Panc1 (cell line): ENCODE data around the gene SGMS1. TPM values are rescaled to one million over a fixed set of nuclear protein-coding genes. Genes with fewer than 3 reads are reported as not detected.
"Not testable (repeated sequence)": the region's sequence is repeated elsewhere in the genome, so short reads cannot be mapped to it uniquely, and the experiment has no call there.

Source experiments
- ATAC-seq: fragments of 200-7000 bp; cut with Tn5 transposase; 2 replicates; pipeline ENCODE4 v1.9.1; 2020; ENCODE audit warnings: mild to moderate bottlenecking, moderate library complexity
- BruUV-seq: library from RNA; stranded (reverse); fragments of 400-500 nt; replicated peaks from 2 replicates; lab custom pipeline; 2021; lab: Mats Ljungman, UMichigan
- CTCF ChIA-PET: fragments of 300-600 bp; sonication (Branson Sonifier 250); formaldehyde crosslinking; loops from one replicate; lab custom pipeline; 2022; ENCODE audit warnings: antibody characterized with exemption; lab: Charles Lee
- POLR2A ChIA-PET: fragments of 300-600 bp; sonication (Branson Sonifier 250); formaldehyde crosslinking; loops from one replicate; lab custom pipeline; 2022; ENCODE audit warnings: antibody characterized with exemption; lab: Charles Lee
- DNase-seq: peaks from one replicate; pipeline ENCODE4 v3.0.0-alpha.2; 2010; ENCODE audit warnings: low read depth, low spot score
- H3K27ac ChIP-seq: 2 replicates; pipeline ENCODE4 v1.5.1; 2011; ENCODE audit warnings: mild to moderate bottlenecking, low read length, inconsistent platforms
- H3K27me3 ChIP-seq: fragments of 200-500 bp; sonication (Bioruptor generic); 2 replicates; pipeline ENCODE4 v1.6.0; 2014; ENCODE audit warnings: low read length, inconsistent platforms; ENCODE audit not compliant: control insufficient read depth, insufficient read depth
- H3K36me3 ChIP-seq: fragments of 200-500 bp; sonication (Bioruptor generic); 2 replicates; pipeline ENCODE4 v1.5.1; 2014; ENCODE audit warnings: inconsistent platforms, mild to moderate bottlenecking, low read length, moderate library complexity; ENCODE audit not compliant: control insufficient read depth, insufficient read depth
- H3K4me1 ChIP-seq: 2 replicates; pipeline ENCODE4 v1.5.1; 2011; ENCODE audit warnings: inconsistent platforms, mild to moderate bottlenecking, low read length, moderate library complexity; ENCODE audit not compliant: control insufficient read depth, insufficient read depth
- H3K4me3 ChIP-seq, 2 experiments: 2 replicates each; pipeline ENCODE4 v1.5.1; 2011 to 2012; ENCODE audit warnings: low read depth in 2 of 2, low read length in 2 of 2, mild to moderate bottlenecking in 2 of 2, inconsistent platforms in 1 of 2, moderate library complexity in 1 of 2
- H3K9me3 ChIP-seq: fragments of 200-500 bp; sonication (Bioruptor generic); 2 replicates; pipeline ENCODE4 v1.5.1; 2014; ENCODE audit warnings: low read depth, mild to moderate bottlenecking, inconsistent platforms, low read length, moderate library complexity; ENCODE audit not compliant: control insufficient read depth, insufficient read depth
- CTCF ChIP-seq: fragments of 450-650 bp; IDR thresholded peaks from 2 replicates; pipeline ENCODE4 v1.5.1; 2017; ENCODE audit warnings: mild to moderate bottlenecking
- POLR2AphosphoS5 ChIP-seq: IDR thresholded peaks from 2 replicates; pipeline ENCODE4 v1.6.1; 2012; ENCODE audit warnings: mild to moderate bottlenecking, low read depth, low read length, moderate library complexity
- SIN3A ChIP-seq: IDR thresholded peaks from 2 replicates; pipeline ENCODE4 v1.6.1; 2012; ENCODE audit warnings: low read depth, mild to moderate bottlenecking, low read length, moderate library complexity, borderline replicate concordance; ENCODE audit not compliant: insufficient read depth
- TCF7L2 ChIP-seq: IDR thresholded peaks from 2 replicates; pipeline ENCODE4 v1.6.1; 2011; ENCODE audit warnings: mild to moderate bottlenecking, low read depth, low read length, inconsistent platforms
- in situ Hi-C: cut with HindIII; loops from 2 replicates; pipeline ENCODE4 v1.10.0; 2016; ENCODE audit warnings: low sequenced_read_pairs, low pct_unique_long_range_greater_than_20kb
- intact Hi-C: fragments of 100-400 bp; cut with micrococcal nuclease; formaldehyde crosslinking; loops from one replicate; pipeline ENCODE4 v1.10.0; 2022; ENCODE audit not compliant: unreplicated experiment
- total RNA-seq: library from RNA; stranded (reverse); gene quantifications from one replicate; pipeline ENCODE4 v1.2.1, GENCODE V29; 2021; ENCODE audit not compliant: unreplicated experiment
- TF ChIP-seq, protein P1 (sequence below), 2 experiments: IDR thresholded peaks; 2 replicates each; pipeline ENCODE4 v1.6.1; 2011 to 2012; ENCODE audit warnings: low read depth in 2 of 2, control low read depth in 1 of 2, low read length in 1 of 2, mild to moderate bottlenecking in 1 of 2, moderate library complexity in 1 of 2; ENCODE audit not compliant: insufficient read depth in 1 of 2

Gene SGMS1
- total RNA-seq, 1 experiment from 2014 or later = 22.0 TPM

GRCh38 chr10:50504389-50504788, 119.4 kb downstream of the SGMS1 start:
- CTCF ChIA-PET = no interaction called here
- H3K36me3 ChIP-seq = no peaks in the 10 kb centered on the region
- no peaks in the 10 kb centered on the region for H3K9me3 ChIP-seq
- intact Hi-C loops (no loop called here), in situ Hi-C loops (no loop called here)
- H3K4me3 ChIP-seq = no peak overlapping the region
- H3K4me1 ChIP-seq = no peaks in the 10 kb centered on the region
- no peak overlapping the region for H3K27ac ChIP-seq
- POLR2A ChIA-PET = no interaction called here
- BruUV-seq = no TSS peak
- H3K27me3 ChIP-seq = no peaks in the 10 kb centered on the region
- DNase-seq (no peak), ATAC-seq (no peak)
- no peak for TF ChIP-seq CTCF

GRCh38 chr10:50503661-50504320, 120.0 kb downstream of the SGMS1 start:
- no TSS peak for BruUV-seq
- no peaks in the 10 kb centered on the region for H3K27me3 ChIP-seq
- in situ Hi-C loops (no loop called here), intact Hi-C loops (no loop called here)
- POLR2A ChIA-PET = no interaction called here
- no peaks in the 10 kb centered on the region for H3K36me3 ChIP-seq
- no peaks in the 10 kb centered on the region for H3K4me1 ChIP-seq
- H3K27ac ChIP-seq = no peak overlapping the region
- TF ChIP-seq SIN3A = no peak
- no peak for TF ChIP-seq TCF7L2
- TF ChIP-seq, protein P1, sequence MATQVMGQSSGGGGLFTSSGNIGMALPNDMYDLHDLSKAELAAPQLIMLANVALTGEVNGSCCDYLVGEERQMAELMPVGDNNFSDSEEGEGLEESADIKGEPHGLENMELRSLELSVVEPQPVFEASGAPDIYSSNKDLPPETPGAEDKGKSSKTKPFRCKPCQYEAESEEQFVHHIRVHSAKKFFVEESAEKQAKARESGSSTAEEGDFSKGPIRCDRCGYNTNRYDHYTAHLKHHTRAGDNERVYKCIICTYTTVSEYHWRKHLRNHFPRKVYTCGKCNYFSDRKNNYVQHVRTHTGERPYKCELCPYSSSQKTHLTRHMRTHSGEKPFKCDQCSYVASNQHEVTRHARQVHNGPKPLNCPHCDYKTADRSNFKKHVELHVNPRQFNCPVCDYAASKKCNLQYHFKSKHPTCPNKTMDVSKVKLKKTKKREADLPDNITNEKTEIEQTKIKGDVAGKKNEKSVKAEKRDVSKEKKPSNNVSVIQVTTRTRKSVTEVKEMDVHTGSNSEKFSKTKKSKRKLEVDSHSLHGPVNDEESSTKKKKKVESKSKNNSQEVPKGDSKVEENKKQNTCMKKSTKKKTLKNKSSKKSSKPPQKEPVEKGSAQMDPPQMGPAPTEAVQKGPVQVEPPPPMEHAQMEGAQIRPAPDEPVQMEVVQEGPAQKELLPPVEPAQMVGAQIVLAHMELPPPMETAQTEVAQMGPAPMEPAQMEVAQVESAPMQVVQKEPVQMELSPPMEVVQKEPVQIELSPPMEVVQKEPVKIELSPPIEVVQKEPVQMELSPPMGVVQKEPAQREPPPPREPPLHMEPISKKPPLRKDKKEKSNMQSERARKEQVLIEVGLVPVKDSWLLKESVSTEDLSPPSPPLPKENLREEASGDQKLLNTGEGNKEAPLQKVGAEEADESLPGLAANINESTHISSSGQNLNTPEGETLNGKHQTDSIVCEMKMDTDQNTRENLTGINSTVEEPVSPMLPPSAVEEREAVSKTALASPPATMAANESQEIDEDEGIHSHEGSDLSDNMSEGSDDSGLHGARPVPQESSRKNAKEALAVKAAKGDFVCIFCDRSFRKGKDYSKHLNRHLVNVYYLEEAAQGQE (IDR thresholded peaks at IDR 0.05; ENCODE audit: insufficient read depth in 1 of 2, low read depth in 2 of 2, low read length in 1 of 2) = no peak
- TF ChIP-seq POLR2AphosphoS5 = no peak
- no peak for TF ChIP-seq CTCF
- CTCF ChIA-PET = no interaction called here
- H3K4me3 ChIP-seq = no peak overlapping the region
- ATAC-seq = no peak
- DNase-seq = no peak
- H3K9me3 ChIP-seq = no peaks in the 10 kb centered on the region

GRCh38 chr10:50503156-50503555, 120.6 kb downstream of the SGMS1 start:
- H3K27ac ChIP-seq, POLR2A ChIA-PET, DNase-seq, H3K36me3 ChIP-seq, ATAC-seq, H3K9me3 ChIP-seq, H3K27me3 ChIP-seq, in situ Hi-C loops, CTCF ChIA-PET, intact Hi-C loops, BruUV-seq, H3K4me1 ChIP-seq, H3K4me3 ChIP-seq: not testable (repeated sequence)
